Thoracic aorta (tissue), 2 donors: Measurements from ENCODE around the gene CACNG7. TPM values are rescaled to one million over a fixed set of nuclear protein-coding genes. Genes with fewer than 3 reads are reported as not detected.

ENCODE experiments used
- ATAC-seq: fragments of 150-250 bp; one replicate; pipeline ENCODE4 v1.8.0; 2017; ENCODE audit warnings: low read depth; ENCODE audit not compliant: insufficient number of reproducible peaks, low FRiP score
- DNase-seq: peaks from one replicate; pipeline ENCODE4 v3.0.0-alpha.2; 2020; ENCODE audit warnings: low spot score
- H3K27ac ChIP-seq, 2 donors: fragments of 200-600 bp; sonication (generic); 1 replicate in 1 of 2; 2 replicates in 1 of 2; pipeline ENCODE4 v1.5.1; 2016; ENCODE audit warnings: mild to moderate bottlenecking in 2 of 2, moderate library complexity in 2 of 2
- H3K27me3 ChIP-seq: fragments of 200-600 bp; sonication (generic); replicated peaks from 2 replicates; pipeline ENCODE4 v1.6.0; 2016; ENCODE audit warnings: mild to moderate bottlenecking; ENCODE audit not compliant: insufficient read depth
- H3K36me3 ChIP-seq: fragments of 200-600 bp; sonication (generic); one replicate; pipeline ENCODE4 v1.5.1; 2016
- H3K4me1 ChIP-seq, 2 donors: fragments of 200-600 bp; sonication (generic); 1 replicate in 1 of 2; 2 replicates in 1 of 2; pipeline versions ENCODE4 v1.5.1 to v1.6.0; 2016; ENCODE audit warnings: low read depth in 2 of 2, mild to moderate bottlenecking in 1 of 2; ENCODE audit not compliant: control insufficient read depth in 1 of 2
- H3K4me3 ChIP-seq: fragments of 200-600 bp; sonication (generic); 2 replicates; pipeline ENCODE4 v1.5.1; 2016; ENCODE audit warnings: mild to moderate bottlenecking
- H3K9me3 ChIP-seq: fragments of 200-600 bp; sonication (generic); 2 replicates; pipeline ENCODE4 v1.5.1; 2016
- CTCF ChIP-seq: fragments of 200-600 bp; sonication (generic); IDR thresholded peaks from one replicate; pipeline ENCODE4 v1.5.1; 2019; ENCODE audit warnings: antibody characterized with exemption
- total RNA-seq, 2 donors: library from RNA; depleted of rRNA; stranded (reverse); fragments of >200 nt; gene quantifications; one replicate each; pipeline versions ENCODE4 v1.1.0 to v1.2.3, GENCODE V29; 2016

The CACNG7 gene
- total RNA-seq, 2 donors from 2014 or later: not detected

GRCh38 chr19:53894707-53895106 lies 14.4 kb upstream of the CACNG7 start:
- Histone ChIP-seq H3K9me3 (no peaks in the 10 kb centered on the region), H3K36me3 (no peaks in the 10 kb centered on the region), H3K27me3 (peaks cover 6% of the 10 kb centered on the region), H3K4me3 (no peak overlapping the region), H3K4me1 (no peaks in the 10 kb centered on the region), H3K27ac (no peak overlapping the region)
- DNase-seq (no peak), ATAC-seq (no peak)
- no peak for TF ChIP-seq CTCF

- H3K27ac ChIP-seq: no peak overlapping the region
- TF ChIP-seq CTCF: no peak
- H3K4me3 ChIP-seq: no peak overlapping the region
- no peaks in the 10 kb centered on the region for H3K4me1 ChIP-seq
- no peaks in the 10 kb centered on the region for H3K36me3 ChIP-seq
- no peak for ATAC-seq
- peaks cover 6% of the 10 kb centered on the region for H3K27me3 ChIP-seq
- DNase-seq: no peak
- no peaks in the 10 kb centered on the region for H3K9me3 ChIP-seq
Measured at GRCh38 chr19:53896682-53897081, 12.4 kb upstream of the CACNG7 start.

GRCh38 chr19:53897459-53897858 lies 11.6 kb upstream of the CACNG7 start:
- ATAC-seq: no peak
- no peak for TF ChIP-seq CTCF
- no peaks in the 10 kb centered on the region for H3K9me3 ChIP-seq
- no peak overlapping the region for H3K27ac ChIP-seq
- peaks cover 6% of the 10 kb centered on the region for H3K27me3 ChIP-seq
- H3K36me3 ChIP-seq: no peaks in the 10 kb centered on the region
- H3K4me3 ChIP-seq: no peak overlapping the region
- no peak for DNase-seq
- no peaks in the 10 kb centered on the region for H3K4me1 ChIP-seq

- Histone ChIP-seq H3K36me3 (no peaks in the 10 kb centered on the region), H3K4me3 (no peak overlapping the region), H3K4me1 (no peaks in the 10 kb centered on the region), H3K27ac (no peak overlapping the region), H3K27me3 (peaks cover 1% of the 10 kb centered on the region), H3K9me3 (no peaks in the 10 kb centered on the region)
- no peak for ATAC-seq
- TF ChIP-seq CTCF: no peak
- DNase-seq: no peak
Measured at GRCh38 chr19:53898166-53898565, 10.9 kb upstream of the CACNG7 start.

GRCh38 chr19:53898636-53899341 lies 10.3 kb upstream of the CACNG7 start:
- no peak for DNase-seq
- Histone ChIP-seq H3K4me3 (no peak overlapping the region), H3K27me3 (no peaks in the 10 kb centered on the region), H3K9me3 (no peaks in the 10 kb centered on the region), H3K36me3 (no peaks in the 10 kb centered on the region), H3K4me1 (no peaks in the 10 kb centered on the region), H3K27ac (no peak overlapping the region)
- ATAC-seq: no peak
- TF ChIP-seq CTCF: no peak
